ENCODE measurements around the gene SELE. TPM values are rescaled to one million over a fixed set of nuclear protein-coding genes. Genes with fewer than 3 reads are reported as not detected.

SELE gene
- total and polyA plus RNA-seq, 4 donors: 0.09 to 4.2 (median 3.3) TPM

DNA sequence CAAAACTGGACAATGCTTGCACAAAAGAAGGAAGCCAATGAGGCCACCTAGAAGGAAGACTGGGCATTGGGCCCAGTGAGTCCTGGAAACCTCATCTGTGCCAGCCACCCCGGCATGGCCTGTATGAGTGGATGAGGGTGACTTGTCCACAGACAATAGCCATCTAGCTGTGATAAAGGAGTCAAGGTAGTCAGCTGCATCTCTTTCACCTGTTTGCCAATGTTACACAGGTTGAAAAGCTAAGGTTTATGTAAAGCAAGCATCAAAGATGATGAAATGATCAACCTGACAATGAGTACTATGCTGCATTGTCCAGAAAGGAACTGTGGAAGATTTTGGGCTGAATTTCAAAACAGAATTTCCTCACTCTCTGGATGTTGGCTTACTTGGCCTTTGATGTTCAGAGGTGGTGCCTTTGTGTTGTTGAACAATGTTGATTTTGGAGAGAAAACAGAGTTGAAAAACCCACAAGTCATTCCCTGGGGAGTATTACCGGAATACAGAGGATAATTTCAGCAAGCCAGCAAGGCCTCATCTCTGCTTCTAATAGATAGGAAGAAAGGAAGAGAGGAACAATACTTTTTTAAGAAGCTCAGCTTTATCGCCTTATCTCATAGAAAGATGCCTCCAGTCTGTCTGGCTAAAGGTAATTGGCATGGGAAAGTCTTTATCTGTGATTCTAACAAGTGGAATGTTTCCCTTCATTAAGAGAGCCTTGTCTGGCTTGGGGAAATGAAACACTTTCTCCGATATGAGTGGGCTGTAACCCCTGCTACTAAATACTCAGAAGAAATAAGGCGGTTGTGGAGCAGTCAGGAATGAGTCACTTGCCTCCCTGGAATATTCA is 11.4 kb upstream of the SELE start:
- Histone ChIP-seq H3K9ac (ENCODE audit: low read depth in 1 of 2, low read length in 2 of 2) (peak overlapping the region in 1 of 2 donors; percentile 73), H3K27ac (ENCODE audit: low read depth in 1 of 2, low read length in 2 of 2) (peak overlapping the region; percentile 42 to 60), H3K4me3 (ENCODE audit: low read depth in 1 of 3, low read length in 3 of 3) (peak overlapping the region; percentile 28 to 67 (median 52)), H3K4me1 (ENCODE audit: control insufficient read depth in 4 of 4, insufficient read depth in 4 of 4, low read length in 3 of 4) (peaks cover 5 to 26% (median 14%) of the 10 kb centered on the region in 4 donors), H3K9me3 (ENCODE audit: control insufficient read depth in 4 of 4, low read length in 3 of 4) (no peaks in the 10 kb centered on the region), H3K27me3 (ENCODE audit: control insufficient read depth in 4 of 4, insufficient read depth in 4 of 4, low read length in 3 of 4) (no peaks in the 10 kb centered on the region), H3K36me3 (ENCODE audit: control insufficient read depth in 4 of 4, insufficient read depth in 3 of 4, low read depth in 1 of 4, low read length in 3 of 4) (no peaks in the 10 kb centered on the region)
- peak; percentile 92 for TF ChIP-seq FOXA2 (IDR thresholded peaks at IDR 0.05)
- no peak for TF ChIP-seq TAF1 (conservative IDR thresholded peaks at IDR 0.05)
- TF ChIP-seq, protein P1, sequence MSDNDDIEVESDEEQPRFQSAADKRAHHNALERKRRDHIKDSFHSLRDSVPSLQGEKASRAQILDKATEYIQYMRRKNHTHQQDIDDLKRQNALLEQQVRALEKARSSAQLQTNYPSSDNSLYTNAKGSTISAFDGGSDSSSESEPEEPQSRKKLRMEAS (IDR thresholded peaks at IDR 0.05): peak; percentile 97
- TF ChIP-seq HNF4G (IDR thresholded peaks at IDR 0.05): peak; percentile 20
- peak; percentile 53 to 86 for TF ChIP-seq JUND (IDR thresholded peaks at IDR 0.05)
- TF ChIP-seq YY1 (IDR thresholded peaks at IDR 0.05): peak; percentile 80
- peak; percentile 67 for TF ChIP-seq NR2F2 (IDR thresholded peaks at IDR 0.05)
- peak; percentile 99 to 100 for TF ChIP-seq RXRA (IDR thresholded peaks at IDR 0.05)
- TF ChIP-seq RAD21 (IDR thresholded peaks at IDR 0.05): peak; percentile 40 to 44
- TF ChIP-seq, protein P2, sequence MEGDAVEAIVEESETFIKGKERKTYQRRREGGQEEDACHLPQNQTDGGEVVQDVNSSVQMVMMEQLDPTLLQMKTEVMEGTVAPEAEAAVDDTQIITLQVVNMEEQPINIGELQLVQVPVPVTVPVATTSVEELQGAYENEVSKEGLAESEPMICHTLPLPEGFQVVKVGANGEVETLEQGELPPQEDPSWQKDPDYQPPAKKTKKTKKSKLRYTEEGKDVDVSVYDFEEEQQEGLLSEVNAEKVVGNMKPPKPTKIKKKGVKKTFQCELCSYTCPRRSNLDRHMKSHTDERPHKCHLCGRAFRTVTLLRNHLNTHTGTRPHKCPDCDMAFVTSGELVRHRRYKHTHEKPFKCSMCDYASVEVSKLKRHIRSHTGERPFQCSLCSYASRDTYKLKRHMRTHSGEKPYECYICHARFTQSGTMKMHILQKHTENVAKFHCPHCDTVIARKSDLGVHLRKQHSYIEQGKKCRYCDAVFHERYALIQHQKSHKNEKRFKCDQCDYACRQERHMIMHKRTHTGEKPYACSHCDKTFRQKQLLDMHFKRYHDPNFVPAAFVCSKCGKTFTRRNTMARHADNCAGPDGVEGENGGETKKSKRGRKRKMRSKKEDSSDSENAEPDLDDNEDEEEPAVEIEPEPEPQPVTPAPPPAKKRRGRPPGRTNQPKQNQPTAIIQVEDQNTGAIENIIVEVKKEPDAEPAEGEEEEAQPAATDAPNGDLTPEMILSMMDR (IDR thresholded peaks at IDR 0.05; ENCODE audit: low read depth, low read length, missing input control): no peak
- peak; percentile 85 for TF ChIP-seq FOXA1 (IDR thresholded peaks at IDR 0.05)
- peak; percentile 91 for TF ChIP-seq ZBTB33 (IDR thresholded peaks at IDR 0.05)
- TF ChIP-seq, protein P3, sequence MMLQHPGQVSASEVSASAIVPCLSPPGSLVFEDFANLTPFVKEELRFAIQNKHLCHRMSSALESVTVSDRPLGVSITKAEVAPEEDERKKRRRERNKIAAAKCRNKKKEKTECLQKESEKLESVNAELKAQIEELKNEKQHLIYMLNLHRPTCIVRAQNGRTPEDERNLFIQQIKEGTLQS (IDR thresholded peaks at IDR 0.05): peak; percentile 93
- peak; percentile 79 to 92 for TF ChIP-seq HNF4A (conservative IDR thresholded peaks at IDR 0.05)
- TF ChIP-seq REST (IDR thresholded peaks at IDR 0.05): peak; percentile 79
- peak in 1 of 2 donors; percentile 61 for TF ChIP-seq GABPA (IDR thresholded peaks at IDR 0.05 in 1 of 2, conservative IDR thresholded peaks at IDR 0.05 in 1 of 2)
- TF ChIP-seq EGR1 (IDR thresholded peaks at IDR 0.05; ENCODE audit: low read depth in 2 of 2): peak in 1 of 2 donors; percentile 78
- peak; percentile 92 for TF ChIP-seq SP1 (IDR thresholded peaks at IDR 0.05)
- 29% methylated on average over 5 of the region's 5 CpGs for WGBS
- no peak for DNase-seq (ENCODE audit: low spot score)
